Activated T-helper 1 cell treated with anti-CD3 and anti-CD28 coated beads, Interleukin-2, amount 50 U/mL, for 16 hours (primary cell): Measurements from ENCODE around the gene MAD2L1BP.
A peak's percentile ranks its signal among the peaks of the same experiment; 100 is the strongest.

Experiments
- DNase-seq, 2 donors: peaks; one replicate each; pipeline ENCODE4 v3.0.0-alpha.2; 2020; ENCODE audit warnings: low read depth in 1 of 2, low spot score in 1 of 2

Gene MAD2L1BP

DNA sequence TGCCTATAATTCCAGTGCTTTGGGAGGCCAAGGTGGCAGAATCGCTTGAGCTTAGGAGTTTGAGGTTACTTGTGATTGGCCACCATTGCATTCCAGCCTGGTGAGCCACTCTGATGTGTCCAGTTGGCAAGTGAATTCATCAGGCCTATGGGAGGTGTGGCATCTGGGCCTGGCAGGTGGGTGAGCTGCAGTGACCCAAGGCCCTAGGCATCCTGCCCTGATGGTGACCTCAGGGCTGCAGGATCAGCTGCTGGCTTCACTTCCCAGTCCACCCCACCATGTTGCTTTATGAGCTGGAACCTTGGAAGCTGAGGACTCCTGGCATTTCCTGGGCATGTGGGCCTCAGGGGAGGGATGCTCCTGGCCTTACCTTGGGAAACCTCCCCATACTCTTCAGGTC lies 29.7 kb downstream of the MAD2L1BP start:
- no peak for DNase-seq

DNA sequence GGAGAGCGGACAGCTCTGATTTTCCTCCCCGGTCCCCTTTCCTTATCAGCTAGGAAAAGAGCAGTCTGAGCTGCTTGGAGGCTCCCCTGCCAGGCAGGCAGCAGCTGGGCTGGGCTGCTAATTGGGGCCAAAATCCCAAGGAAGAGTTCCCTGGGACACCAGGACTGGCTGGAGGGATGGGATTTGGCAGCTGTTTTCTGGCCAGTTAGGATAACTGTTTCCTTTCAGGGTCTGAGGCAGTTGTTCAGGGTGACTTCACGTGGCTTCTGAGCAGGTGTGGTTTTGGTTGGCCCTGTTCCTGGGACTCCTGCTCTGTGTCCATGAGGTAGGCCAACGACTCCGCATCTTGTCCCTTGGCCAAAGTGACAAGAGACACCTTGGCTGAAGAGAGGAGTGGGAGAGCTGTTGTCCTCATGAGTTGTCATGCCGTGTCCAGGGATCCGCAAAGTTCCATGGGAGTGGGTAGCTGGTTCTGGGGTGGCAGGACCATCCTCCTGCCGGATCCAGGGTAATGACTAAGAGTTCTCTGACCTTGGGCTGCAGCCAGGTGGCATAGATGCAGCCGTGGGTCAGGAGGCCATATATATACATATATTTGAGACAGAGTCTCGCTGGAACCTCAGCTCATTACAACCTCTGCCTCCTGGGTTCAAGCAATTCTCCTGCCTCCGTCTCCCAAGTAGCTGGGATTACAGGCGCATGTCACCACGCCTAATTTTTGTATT lies 30.7 kb downstream of the MAD2L1BP start:
- DNase-seq = no peak

DNA sequence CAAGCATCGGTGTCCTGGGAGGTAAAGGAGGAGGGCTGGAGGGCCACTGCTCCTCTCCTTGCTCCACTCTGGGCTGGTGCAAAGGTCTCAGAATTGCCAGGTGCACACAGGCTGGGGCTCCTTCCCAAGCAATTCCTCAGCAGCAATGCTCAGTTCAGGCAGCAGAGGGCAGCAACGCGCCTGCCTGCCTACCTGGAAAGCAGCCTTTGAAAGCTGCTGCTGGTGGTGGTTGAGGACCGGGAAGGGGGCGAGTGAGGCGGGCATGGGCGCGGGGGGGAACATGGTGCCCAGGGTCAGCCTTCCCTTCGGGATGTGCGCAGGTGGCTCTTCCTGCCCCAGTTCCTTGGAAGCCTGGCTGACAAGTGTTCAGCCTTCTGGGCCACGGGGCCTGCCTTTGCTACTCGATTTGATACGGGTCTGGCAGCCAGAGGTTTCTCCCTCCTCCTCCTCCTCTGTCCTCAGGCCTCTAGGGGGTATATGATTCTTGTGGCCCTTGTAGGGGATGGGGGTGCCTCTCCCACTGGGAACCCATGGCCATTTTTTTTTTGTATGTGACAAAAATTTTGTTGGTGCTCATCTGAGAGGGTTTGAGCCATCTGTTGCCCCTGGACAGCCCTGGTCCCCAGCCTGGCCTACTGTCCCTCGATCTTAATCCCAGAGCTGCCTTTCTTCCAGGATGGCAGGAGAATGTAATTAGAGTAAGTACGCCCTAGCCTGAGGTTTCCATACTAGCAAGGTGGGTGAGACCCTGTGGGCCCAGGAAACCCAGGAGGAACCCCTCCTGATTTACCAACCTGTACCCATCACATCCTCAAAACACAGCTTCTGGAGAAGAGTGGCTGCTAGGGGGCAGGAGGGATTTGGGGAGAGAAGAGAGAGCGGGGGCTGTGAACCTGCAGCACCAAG lies 31.9 kb downstream of the MAD2L1BP start:
- DNase-seq = peak; percentile 49 to 75

DNA sequence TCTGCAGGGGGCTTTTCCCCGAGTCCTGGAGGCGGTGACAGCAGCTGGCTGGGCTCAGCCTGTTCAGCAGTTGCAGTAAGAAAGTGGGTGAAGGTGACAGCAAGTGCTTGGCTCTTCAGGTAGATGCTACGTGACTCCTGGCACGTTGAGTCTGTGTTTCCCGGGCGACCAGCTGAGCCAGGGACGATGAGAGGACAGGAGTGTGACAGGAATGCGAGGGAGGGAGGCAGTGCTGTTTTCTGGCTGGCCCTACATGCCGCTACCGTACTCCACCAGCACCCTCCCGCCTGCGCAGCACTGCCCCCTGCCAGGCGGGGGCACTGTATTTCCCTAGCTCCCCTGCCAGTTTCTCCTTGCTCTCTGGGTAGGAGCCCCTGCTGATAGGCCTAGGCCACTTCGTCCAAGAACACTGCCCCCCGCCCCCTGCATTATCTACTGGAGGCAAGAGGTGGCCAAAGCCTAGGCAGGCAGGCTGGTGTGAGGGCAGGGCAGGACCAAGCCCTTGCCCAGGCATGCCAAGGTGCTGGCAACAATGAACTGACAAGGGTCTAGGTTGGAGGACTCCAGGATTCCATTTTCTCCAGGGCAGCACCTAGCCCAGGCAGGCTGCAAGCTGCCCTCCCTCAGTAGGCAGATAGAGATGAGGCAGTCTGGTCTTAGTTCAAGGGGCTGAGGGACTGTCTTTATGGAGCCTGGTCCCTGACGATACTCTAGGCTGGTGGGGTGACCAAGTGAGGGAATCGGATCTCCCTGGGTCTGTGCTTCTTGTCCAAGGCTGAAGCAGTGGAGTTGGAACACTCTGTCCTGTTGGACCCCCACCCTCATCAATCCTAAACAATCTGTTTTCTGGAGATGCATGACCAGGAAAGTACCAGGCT lies 32.8 kb downstream of the MAD2L1BP start:
- peak in 1 of 2 donors; percentile 15 for DNase-seq

DNA sequence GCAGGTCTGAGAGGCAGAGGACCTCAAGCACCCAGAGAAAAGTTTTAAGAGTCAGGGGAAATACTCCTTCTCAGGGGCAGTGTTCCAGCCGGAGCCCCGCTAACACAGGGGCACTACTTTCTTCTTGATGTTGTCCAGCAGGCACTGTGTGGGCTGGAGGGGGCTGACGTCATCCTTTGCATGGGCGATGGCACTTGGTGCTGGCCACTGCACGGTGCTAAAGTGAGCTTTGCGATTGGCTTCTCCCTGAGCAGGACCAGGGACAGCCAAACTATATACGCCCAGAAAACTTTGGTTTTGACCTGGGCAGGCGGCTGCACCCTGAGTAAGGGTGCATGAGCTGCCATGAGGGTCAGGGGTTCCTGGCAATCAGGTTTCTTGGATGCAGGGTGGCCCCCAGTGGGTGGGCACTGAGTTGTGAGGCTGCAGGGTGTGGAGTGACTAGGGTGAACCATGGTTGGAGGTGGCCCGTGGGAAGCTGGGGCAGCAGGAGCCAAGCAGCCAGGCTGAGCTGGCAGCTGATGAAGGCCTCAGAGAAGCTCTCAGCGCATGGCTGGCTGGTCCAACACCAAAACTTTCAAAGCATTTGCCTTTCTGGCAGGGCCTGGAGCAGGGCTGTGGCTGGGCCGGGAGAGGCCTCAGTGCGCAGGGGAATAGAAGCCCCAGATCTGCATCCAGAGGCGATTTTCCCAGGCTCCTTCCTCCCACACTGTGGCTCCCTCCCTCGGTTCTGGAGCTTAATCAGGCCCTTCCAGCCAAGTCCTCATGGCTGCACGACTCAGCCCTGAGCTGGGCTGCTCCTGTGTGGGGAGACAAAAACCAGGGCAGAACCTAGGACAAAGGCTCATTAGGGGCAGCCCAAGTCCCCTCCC lies 33.6 kb downstream of the MAD2L1BP start:
- DNase-seq = no peak

DNA sequence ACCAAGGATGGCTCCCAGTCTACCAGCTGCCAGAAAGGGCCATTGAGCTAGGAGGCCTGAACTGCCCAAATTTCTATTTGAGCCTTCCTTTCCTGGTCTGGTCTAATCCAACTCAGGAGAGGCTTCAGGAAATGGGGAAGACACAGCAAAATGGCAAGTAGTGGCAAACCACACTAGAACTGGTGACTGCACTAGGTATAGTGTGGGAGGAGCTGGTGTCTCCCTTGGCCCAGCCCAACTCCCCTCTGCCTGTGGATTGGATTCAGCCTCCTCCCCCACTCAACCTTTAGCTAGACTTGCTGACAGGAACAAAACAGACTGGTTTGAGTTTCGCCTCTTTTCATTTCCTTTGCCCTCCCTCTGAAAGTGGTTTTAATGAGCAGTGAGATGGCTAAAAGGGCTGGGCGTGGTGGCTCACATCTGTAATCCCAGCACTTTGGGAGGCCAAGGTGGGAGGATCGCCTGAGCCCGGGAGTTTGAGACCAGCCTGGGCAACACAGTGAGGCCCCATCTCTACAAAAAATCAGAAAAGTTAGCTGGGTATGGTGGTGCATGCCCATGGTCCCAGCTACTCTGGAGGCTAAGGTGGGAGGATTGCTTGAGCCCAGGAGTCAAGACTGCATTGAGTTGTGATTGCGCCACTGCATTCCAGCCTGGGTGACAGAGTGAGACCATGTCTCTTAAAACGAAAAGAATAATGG lies 34.4 kb downstream of the MAD2L1BP start:
- DNase-seq = no peak

DNA sequence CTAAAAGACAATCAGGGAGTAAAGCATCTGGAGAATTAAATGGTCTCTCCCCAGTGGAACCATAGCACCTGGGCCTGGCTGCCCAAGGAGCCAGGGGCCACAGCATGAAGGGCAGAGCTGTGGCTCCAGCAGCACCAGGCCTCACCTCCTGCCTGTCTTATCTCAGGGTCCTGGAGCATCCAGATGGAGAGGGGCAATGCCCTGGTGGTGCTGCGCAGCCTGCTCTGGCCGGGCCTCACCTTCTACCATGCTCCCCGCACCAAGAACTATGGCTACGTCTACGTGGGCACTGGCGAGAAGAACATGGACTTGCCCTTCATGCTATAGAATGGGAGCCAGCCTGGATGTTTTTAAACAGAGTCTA lies 35.0 kb downstream of the MAD2L1BP start:
- DNase-seq = no peak

DNA sequence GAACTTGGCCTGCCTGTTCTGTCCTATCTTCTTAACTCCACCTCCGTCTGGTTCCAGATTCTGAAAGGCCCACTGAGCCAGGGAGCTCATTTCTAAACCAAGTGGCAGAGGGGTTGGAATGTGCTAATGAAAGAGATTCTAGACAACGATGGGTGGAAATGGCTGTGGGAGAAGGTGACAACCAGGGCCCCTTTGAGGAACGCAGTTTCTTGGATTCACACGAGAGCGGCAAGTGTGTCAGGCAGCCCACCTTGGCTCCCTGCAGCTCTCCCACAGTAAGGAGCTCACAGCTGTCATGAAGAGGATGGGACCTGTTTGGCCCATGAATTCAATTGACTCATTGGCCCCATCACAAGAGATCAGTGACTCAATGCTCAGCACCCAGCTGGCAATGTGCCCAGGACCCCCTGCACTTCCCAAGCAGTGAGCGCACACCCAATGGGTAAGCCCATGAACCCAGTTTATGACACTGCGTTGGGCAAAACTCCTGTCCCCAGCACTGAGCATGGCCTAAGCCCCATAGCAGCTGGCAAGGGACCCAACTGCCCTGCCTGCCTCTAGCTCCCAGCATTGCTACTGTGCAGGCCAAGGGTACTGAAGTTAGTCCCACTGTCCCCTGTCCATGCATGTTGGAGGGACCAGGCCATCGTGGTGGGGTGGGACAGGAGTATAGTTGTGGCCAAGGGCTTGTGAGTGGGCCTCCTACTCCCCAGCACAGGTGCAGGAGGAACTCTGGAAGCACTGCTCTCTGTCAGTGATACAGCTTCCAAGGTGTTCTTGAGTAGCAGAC lies 35.6 kb downstream of the MAD2L1BP start:
- DNase-seq = no peak

DNA sequence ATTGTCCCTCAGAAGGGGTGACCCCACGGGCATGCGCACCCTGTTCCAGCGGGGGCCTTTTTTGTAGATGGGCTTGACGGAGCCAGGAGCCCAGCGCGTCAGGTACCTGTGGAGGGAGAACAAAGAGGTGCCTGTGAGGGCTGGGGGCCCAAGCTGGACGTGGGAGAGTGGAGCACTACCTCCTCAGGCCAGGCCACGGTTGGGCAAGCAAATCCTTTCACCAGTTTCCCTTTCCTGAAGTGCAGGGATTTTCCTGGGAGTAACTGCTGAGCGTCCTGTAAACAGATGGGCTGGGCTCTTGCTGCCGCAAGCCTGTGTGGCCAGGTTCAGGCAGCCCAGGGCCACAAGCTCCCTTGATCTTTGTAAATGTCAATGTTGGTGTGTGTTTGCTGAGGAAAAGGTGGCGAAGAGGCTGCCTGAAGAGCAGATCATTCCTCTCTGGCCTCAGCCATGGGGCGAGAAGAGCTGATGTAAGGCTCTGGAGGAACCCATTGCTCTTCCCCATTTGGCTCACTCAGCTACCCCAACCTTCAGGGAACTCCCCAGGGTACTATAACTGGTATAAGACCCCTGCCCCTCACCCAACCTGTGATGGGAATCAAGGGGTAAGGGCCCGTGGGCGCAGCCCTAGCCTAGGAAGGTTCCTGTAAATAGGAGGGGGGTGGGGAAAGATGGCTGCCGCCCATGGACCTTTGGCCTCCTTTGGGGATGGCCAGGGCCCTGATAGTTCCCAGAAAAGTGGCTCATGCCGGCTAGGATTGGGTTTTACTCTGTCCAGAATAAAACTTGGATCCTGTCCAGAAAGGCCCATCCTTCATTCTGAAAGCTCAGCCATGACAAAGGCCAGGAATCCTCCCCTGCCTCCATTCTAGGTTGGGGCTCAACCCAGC lies 36.4 kb downstream of the MAD2L1BP start:
- no peak for DNase-seq

DNA sequence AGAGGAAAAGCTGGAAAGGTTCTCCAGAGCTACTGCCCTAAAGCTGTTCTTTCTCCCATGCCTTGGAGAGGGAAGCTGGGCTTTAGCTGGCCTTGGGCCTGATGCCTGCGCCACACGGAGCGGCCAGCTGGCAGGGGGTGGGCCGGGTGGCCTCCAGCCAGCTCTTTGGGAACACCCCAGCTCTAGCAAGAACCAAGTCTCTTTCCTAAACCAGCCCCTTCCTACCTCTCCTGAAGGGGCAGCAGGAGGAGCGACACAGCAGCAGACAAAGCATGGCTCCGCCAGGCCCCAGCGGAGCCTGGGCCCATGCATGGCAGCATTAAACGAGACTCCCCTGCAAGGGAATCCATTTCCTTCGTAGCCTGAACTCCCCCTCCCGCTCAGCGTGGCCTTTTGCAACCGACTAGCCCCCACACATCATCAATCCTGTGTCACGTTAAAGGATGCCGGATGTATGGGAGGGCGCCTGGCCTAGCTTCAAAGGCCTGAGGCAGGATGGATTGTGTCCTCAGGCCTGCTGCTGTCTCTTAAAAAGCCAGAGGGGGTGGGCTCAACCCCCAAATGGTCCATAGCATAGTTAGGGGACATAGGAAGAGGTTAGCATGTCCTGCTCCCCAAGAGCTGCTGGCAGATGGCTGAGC lies 37.9 kb downstream of the MAD2L1BP start:
- no peak for DNase-seq

DNA sequence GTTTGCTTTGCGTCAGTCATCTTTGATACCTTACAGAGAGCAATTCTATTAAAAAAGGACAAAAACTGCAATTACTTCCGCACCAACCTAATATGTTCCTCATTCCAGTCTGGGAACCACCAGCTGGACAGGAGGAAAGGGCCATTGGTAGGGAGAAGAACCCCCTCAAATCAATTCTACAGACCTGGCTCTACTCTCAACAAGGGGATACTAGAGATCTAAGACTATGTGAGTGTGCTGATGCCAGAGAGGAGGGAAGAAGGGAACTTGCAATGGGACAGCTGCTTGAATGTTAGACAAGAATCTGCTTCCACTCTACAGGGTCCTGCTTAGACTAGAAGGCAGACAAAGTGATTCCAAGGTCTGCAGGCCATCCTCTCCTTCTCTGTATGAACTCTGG lies 38.7 kb downstream of the MAD2L1BP start:
- DNase-seq = no peak

DNA sequence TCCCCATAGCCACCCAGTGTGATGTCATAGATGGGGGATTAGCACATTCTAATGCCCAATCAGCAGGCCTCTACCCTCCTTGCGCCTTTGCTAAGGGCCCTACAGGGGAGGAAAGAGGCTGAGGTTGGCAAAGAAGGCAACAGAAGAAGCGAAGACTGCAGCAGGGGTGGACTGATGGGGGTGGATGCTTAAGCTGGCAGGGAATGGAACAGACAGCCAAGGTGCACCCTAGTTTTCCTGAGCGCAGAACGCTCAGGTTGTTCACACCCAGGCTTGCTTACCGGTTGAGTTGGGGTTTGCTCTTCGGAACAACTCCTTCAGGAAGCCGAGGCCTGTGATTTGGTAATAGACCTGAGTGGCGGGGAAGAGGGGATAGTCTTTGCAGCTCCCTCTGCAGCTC lies 39.3 kb downstream of the MAD2L1BP start:
- DNase-seq = no peak

DNA sequence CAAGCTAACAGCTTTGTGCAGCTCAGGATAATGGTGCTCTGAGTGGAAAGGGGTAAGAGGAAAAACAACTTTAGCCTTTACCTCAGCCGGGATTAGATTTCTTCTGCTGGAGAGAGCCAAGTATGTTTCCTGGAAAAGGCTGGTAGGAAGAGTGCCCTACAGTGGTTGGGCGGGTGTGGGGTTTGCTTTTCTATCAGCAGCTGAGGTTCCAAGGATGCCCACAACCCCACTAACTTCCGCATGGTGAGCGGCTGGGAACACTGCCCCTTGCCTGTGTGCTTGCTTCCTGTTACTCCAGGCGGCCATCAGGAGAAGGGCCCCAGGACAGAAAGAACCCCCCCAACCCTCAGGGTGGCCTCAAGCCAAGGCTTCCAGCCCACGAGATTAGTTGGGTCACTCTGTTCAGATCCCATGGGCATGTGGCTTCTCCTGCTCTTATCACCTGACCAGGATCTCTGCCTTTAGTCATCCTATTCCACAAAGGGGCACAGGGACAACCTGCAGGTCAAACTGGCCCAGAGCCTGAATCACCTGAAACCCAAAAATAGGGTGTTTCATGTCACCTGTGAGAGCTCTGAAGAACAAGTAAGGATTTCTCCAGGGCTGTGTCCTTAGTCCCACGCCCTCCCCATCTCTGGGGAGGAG lies 41.4 kb downstream of the MAD2L1BP start:
- DNase-seq = no peak

DNA sequence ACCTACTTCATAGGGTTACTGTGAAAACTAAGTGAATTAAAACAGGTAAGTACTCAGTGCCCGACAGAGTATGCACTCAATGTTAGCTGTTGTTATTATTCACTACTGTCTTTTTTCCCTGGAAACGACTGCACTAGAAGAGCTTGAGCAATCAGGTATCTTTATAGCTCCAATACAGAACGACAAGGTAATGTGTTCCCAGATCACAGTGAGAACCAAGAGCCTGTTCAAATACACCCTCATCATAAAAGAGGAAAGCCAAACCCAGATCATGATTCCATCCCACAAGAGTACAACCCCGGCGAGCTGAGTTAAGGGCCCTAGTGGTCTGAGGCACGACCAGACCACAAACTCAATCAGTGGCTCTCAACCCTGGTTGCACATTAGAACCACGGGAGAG lies 42.1 kb downstream of the MAD2L1BP start:
- no peak for DNase-seq

DNA sequence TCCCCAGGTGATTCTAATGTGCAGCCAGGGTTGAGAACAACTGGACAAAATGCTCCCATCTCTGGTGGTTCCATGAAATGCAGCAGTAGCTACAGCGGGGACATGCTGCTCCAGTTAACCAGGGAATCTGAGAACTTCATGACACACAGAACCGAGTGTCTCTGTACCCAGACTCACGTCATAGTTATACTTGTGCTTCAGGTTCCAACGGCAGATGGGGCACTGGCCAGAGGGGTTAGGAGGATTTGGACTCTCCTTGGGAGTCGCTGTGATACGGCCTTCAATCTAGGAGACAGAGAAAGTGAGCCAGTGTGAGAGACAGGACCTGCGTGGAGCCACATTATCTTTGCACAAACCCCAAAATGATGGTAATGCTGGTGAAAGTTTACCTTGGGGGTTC lies 42.7 kb downstream of the MAD2L1BP start:
- no peak for DNase-seq

DNA sequence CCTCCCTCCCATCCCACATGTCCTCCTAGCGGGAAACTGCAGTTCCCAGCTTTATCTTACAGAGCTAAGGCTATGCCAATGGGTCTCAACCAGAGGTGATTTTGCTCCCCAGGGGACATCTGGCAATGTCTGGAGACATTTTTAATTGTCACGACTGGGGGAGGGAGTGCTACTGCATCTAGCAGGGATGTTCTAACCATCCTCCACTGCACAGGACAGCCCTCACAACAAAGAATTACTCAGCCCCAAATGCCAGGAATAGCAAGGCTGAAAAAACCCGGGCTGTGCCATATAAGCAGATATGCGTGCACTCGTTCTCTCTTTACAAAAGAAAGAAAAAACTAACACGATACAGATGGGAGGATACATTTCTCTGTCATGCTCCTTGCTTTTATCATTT lies 43.4 kb downstream of the MAD2L1BP start:
- DNase-seq = no peak
